Stimulated activated effector memory CD8-positive, alpha-beta T cell treated with anti-CD3 and anti-CD28 coated beads, Interleukin-12 subunit alpha, Interleukin-12 subunit beta, amount 100 ng/mL, for 72 hours (primary cell): ENCODE data around the gene TECR.
"Not testable (repeated sequence)": the region's sequence is repeated elsewhere in the genome, so short reads cannot be mapped to it uniquely, and the experiment has no call there.

Experiments
- ATAC-seq: fragments of 150-1000 bp; cut with Tn5 transposase; 2 replicates; pipeline ENCODE4 v1.10.0; 2021
- DNase-seq, 2 donors: peaks; one replicate each; pipeline ENCODE4 v3.0.0; 2021 to 2022; ENCODE audit warnings: low spot score in 2 of 2
- H3K27ac Mint-ChIP-seq: one replicate; pipeline ENCODE4 v1.8.0; 2022; ENCODE audit warnings: mild to moderate bottlenecking, mixed read lengths
- H3K36me3 Mint-ChIP-seq: one replicate; pipeline ENCODE4 v1.8.0; 2022; ENCODE audit warnings: mild to moderate bottlenecking, mixed read lengths
- H3K4me1 Mint-ChIP-seq: one replicate; pipeline ENCODE4 v1.8.0; 2022; ENCODE audit warnings: mixed read lengths
- H3K4me3 Mint-ChIP-seq: one replicate; pipeline ENCODE4 v1.8.0; 2022; ENCODE audit warnings: mild to moderate bottlenecking, mixed read lengths
- H3K9me3 Mint-ChIP-seq: one replicate; pipeline ENCODE4 v1.8.0; 2022; ENCODE audit warnings: mixed read lengths

The TECR gene

GRCh38 chr19:14613399-14614098, 84.2 kb downstream of the TECR start:
- not testable (repeated sequence) for H3K9me3 Mint-ChIP-seq, H3K36me3 Mint-ChIP-seq, H3K4me3 Mint-ChIP-seq, H3K27ac Mint-ChIP-seq, H3K4me1 Mint-ChIP-seq, DNase-seq, ATAC-seq

- peaks cover 5% of the 10 kb centered on the region for H3K36me3 Mint-ChIP-seq
- DNase-seq (no peak), ATAC-seq (peak; percentile 47)
- no peak overlapping the region for H3K4me3 Mint-ChIP-seq
- H3K9me3 Mint-ChIP-seq: peaks cover 6% of the 10 kb centered on the region
- no peak overlapping the region for H3K27ac Mint-ChIP-seq
- H3K4me1 Mint-ChIP-seq: no peaks in the 10 kb centered on the region
These were observed 84.7 kb downstream of the TECR start for GRCh38 chr19:14614099-14614412.
